OCI-LY3 (cell line): ENCODE data around the gene OPALIN.

Experiments
- H2AFZ ChIP-seq: fragments of 200-600, 300-600 bp; shearing (Covaris generic); 2 replicates; pipeline ENCODE4 v1.6.0; 2014; ENCODE audit warnings: antibody characterized with exemption, low read depth, low read length
- H3K27ac ChIP-seq: fragments of 200-600, 300-600 bp; sonication (generic); 2 replicates; pipeline ENCODE4 v1.5.1; 2014; ENCODE audit warnings: mild to moderate bottlenecking, low read length, moderate library complexity, mixed read lengths
- H3K27me3 ChIP-seq: fragments of 200-600, 300-600 bp; sonication (generic); 2 replicates; pipeline ENCODE4 v1.6.1; 2014; ENCODE audit warnings: low read depth, low read length, mixed read lengths
- H3K36me3 ChIP-seq: fragments of 200-600, 300-600 bp; sonication (generic); replicated peaks from 2 replicates; pipeline ENCODE3; 2014; ENCODE audit warnings: low read depth, low read length, mixed read lengths
- H3K4me1 ChIP-seq: fragments of 300-600, 200-600 bp; sonication (generic); 2 replicates; pipeline ENCODE4 v1.6.1; 2014; ENCODE audit warnings: low read length, mixed read lengths
- H3K4me2 ChIP-seq: fragments of 200-600, 300-600 bp; sonication (generic); 2 replicates; pipeline ENCODE4 v1.6.1; 2014; ENCODE audit warnings: low read length, mixed read lengths
- H3K4me3 ChIP-seq: fragments of 300-600, 200-600 bp; sonication (generic); 2 replicates; pipeline ENCODE4 v1.5.1; 2014; ENCODE audit warnings: antibody characterized with exemption, mild to moderate bottlenecking, low read length, moderate library complexity
- H3K79me2 ChIP-seq: fragments of 300-600, 200-600 bp; shearing (Covaris generic); 2 replicates; pipeline ENCODE4 v1.6.1; 2014; ENCODE audit warnings: mild to moderate bottlenecking, low read length, mixed read lengths
- H3K9ac ChIP-seq: fragments of 300-600, 200-600 bp; shearing (Covaris generic); 2 replicates; pipeline ENCODE4 v1.6.0; 2014; ENCODE audit warnings: mild to moderate bottlenecking, low read length, moderate library complexity
- H3K9me3 ChIP-seq: fragments of 200-600, 300-600 bp; shearing (Covaris generic); 2 replicates; pipeline ENCODE4 v1.6.1; 2014; ENCODE audit warnings: low read length, mixed read lengths; ENCODE audit not compliant: insufficient read depth
- H4K20me1 ChIP-seq: fragments of 200-600, 300-600 bp; sonication (generic); 2 replicates; pipeline ENCODE4 v1.6.1; 2016; ENCODE audit warnings: low read length, mixed read lengths; ENCODE audit not compliant: insufficient read depth
- EZH2phosphoT487 ChIP-seq: fragments of 200-600 bp; shearing (Covaris generic); IDR thresholded peaks from 2 replicates; pipeline ENCODE4 v1.6.1; 2018; ENCODE audit warnings: antibody characterized with exemption, mixed run types, low read depth
- TF ChIP-seq, protein P1 (sequence below): fragments of 200-600, 300-600 bp; sonication (generic); IDR thresholded peaks from 2 replicates; pipeline ENCODE4 v1.5.1; 2014; ENCODE audit warnings: antibody characterized with exemption, low read length, low read depth

OPALIN gene, protein sequence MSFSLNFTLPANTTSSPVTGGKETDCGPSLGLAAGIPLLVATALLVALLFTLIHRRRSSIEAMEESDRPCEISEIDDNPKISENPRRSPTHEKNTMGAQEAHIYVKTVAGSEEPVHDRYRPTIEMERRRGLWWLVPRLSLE

DNA sequence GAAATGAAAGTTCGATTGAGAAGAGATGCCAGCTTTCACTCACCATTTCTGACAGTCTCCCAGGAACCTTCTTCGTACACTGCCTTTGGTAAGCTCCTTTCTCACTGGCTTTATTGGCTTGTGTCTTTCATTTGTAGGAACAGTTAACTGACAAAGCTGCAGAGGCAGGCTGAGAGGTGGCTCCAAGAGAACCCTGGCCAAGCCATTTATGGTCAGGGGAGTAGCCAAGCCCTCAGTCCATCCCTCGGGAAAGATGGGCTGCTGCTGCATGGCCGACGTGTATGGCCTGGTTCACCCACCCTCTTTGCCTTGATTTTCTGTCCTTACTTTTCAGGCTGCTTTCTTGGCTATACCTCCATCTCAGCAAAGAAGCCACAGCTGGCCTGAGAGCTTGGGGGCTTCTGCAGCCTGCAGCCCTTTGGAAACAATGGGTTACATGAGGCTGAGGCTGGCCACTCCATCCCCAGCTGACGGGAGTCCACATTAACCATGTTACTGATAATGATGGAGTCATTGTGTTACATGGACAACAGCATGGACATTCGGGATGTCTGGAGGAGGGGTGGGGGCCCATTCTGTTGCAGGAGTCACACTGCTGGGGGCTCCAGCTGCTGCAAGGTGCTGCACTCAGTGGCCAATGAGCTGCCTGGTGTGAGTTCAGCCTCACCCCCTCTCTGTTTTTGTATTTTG lies at the start of gene OPALIN:
TSS of gene OPALIN (minus strand) at position 152 of the 690 bp plus-strand sequence. CDS start at position 46, 106 bp downstream.
- H3K36me3 ChIP-seq, result no peaks in the 10 kb centered on the region
- H4K20me1 ChIP-seq, result no peaks in the 10 kb centered on the region
- no peaks in the 10 kb centered on the region for H3K79me2 ChIP-seq
- H3K9me3 ChIP-seq, result no peaks in the 10 kb centered on the region
- no peaks in the 10 kb centered on the region for H3K27me3 ChIP-seq
- no peaks in the 10 kb centered on the region for H3K4me1 ChIP-seq
- no peak within 1 kb of the TSS for H2AFZ ChIP-seq
- TF ChIP-seq, protein P1, sequence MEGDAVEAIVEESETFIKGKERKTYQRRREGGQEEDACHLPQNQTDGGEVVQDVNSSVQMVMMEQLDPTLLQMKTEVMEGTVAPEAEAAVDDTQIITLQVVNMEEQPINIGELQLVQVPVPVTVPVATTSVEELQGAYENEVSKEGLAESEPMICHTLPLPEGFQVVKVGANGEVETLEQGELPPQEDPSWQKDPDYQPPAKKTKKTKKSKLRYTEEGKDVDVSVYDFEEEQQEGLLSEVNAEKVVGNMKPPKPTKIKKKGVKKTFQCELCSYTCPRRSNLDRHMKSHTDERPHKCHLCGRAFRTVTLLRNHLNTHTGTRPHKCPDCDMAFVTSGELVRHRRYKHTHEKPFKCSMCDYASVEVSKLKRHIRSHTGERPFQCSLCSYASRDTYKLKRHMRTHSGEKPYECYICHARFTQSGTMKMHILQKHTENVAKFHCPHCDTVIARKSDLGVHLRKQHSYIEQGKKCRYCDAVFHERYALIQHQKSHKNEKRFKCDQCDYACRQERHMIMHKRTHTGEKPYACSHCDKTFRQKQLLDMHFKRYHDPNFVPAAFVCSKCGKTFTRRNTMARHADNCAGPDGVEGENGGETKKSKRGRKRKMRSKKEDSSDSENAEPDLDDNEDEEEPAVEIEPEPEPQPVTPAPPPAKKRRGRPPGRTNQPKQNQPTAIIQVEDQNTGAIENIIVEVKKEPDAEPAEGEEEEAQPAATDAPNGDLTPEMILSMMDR, result no peak
- no peak for TF ChIP-seq EZH2phosphoT487
- H3K27ac ChIP-seq, result no peak within 1 kb of the TSS
- no peak within 1 kb of the TSS for H3K9ac ChIP-seq
- H3K4me3 ChIP-seq, result no peak within 1 kb of the TSS
- H3K4me2 ChIP-seq, result no peak within 1 kb of the TSS

DNA sequence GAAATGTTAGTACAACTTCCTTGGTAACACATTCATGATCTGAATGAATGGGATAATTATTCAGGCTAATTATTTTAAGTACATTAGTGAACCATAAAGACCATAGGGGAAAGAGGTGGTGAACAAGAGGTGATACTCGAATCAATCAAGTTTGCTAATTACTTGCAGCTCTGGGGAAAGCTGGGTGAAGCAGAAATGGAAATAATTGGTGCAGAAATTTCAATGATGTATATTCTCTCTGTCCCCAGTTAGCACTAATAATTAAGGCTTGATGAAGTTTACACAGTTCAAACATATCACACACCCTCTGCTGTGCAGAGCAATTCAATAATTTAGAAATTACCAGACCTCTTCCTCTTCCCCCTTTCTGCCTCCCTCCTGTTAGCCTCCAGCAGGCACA lies 49.4 kb upstream of the OPALIN start:
- Histone ChIP-seq H3K4me3 (no peak overlapping the region), H3K9me3 (no peaks in the 10 kb centered on the region), H2AFZ (no peak overlapping the region), H4K20me1 (no peaks in the 10 kb centered on the region), H3K79me2 (no peaks in the 10 kb centered on the region), H3K27me3 (peaks cover 32% of the 10 kb centered on the region), H3K36me3 (no peaks in the 10 kb centered on the region), H3K27ac (no peak overlapping the region), H3K4me1 (peaks cover 11% of the 10 kb centered on the region), H3K9ac (no peak overlapping the region), H3K4me2 (no peak overlapping the region)
- TF ChIP-seq EZH2phosphoT487, result no peak
- TF ChIP-seq, protein P1, result no peak

DNA sequence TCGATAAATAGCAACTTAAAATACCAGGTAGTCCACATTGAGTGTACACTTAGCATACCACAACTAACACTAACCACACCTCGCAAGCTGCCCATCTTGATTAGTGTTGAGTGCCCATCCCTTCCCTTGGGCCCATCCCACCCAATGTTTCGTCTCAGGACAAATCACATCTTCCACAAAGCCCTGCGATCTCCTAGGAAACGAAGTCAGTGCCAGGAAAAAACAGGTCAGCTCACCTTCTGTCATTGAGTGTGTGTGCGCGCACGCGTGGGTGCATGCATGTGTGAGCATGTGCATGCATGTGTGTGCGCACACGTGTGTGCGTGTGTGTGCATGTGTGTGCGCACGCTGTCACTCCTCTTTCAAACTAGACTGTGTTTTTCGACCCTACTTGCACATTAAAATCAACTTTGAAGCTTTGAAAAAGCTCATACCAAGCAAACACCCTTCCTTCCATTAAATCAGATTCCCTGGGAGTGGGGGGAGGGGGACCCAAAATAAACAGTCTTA lies 48.8 kb upstream of the OPALIN start:
- no peaks in the 10 kb centered on the region for H3K79me2 ChIP-seq
- no peak overlapping the region for H3K27ac ChIP-seq
- H3K9me3 ChIP-seq, result no peaks in the 10 kb centered on the region
- no peak overlapping the region for H3K4me2 ChIP-seq
- no peaks in the 10 kb centered on the region for H3K36me3 ChIP-seq
- TF ChIP-seq, protein P1, result no peak
- no peak for TF ChIP-seq EZH2phosphoT487
- no peak overlapping the region for H3K9ac ChIP-seq
- peaks cover 11% of the 10 kb centered on the region for H3K4me1 ChIP-seq
- H3K27me3 ChIP-seq, result peaks cover 32% of the 10 kb centered on the region
- H3K4me3 ChIP-seq, result no peak overlapping the region
- H4K20me1 ChIP-seq, result no peaks in the 10 kb centered on the region
- H2AFZ ChIP-seq, result no peak overlapping the region

DNA sequence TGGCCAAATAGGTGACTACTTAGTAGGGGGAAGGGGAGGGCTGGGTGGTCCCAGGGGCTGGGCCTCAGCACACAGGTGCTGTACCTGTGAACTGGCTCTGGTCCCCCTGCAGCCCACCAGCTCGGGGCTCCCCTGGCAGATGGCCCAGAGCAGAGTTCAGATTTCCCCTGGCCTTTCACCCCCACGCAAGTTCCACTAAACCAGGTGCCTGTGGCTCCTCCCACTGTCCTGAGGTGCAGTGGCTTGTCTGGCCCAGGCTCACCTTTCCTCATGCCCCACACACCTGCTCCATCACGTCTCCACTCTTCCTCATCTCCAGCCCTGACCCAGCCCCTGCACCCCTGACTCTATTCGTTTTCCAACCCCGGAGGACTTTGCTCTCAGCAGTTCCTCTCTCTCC lies 47.3 kb upstream of the OPALIN start:
- TF ChIP-seq, protein P1, result no peak
- TF ChIP-seq EZH2phosphoT487, result no peak
- no peak overlapping the region for H2AFZ ChIP-seq
- H3K79me2 ChIP-seq, result no peaks in the 10 kb centered on the region
- no peak overlapping the region for H3K4me3 ChIP-seq
- H3K9ac ChIP-seq, result no peak overlapping the region
- no peaks in the 10 kb centered on the region for H3K36me3 ChIP-seq
- H3K4me1 ChIP-seq, result no peaks in the 10 kb centered on the region
- H3K27ac ChIP-seq, result no peak overlapping the region
- no peak overlapping the region for H3K4me2 ChIP-seq
- H4K20me1 ChIP-seq, result no peaks in the 10 kb centered on the region
- H3K27me3 ChIP-seq, result peaks cover 34% of the 10 kb centered on the region
- no peaks in the 10 kb centered on the region for H3K9me3 ChIP-seq
